CD8-positive, alpha-beta memory T cell (primary cell): ENCODE data around the gene TCF20. TPM values are rescaled to one million over a fixed set of nuclear protein-coding genes. Genes with fewer than 3 reads are reported as not detected.

Experiments
- CTCF ChIA-PET: fragments of 350-600 bp; sonication (Branson Sonifier 250); formaldehyde crosslinking; loops from one replicate; lab custom pipeline; 2021; ENCODE audit warnings: antibody characterized with exemption; lab: Charles Lee
- POLR2A ChIA-PET: fragments of 350-600 bp; sonication (Branson Sonifier 250); formaldehyde crosslinking; loops from one replicate; lab custom pipeline; 2021; ENCODE audit warnings: antibody characterized with exemption; lab: Charles Lee
- DNase-seq, 5 donors: peaks; one replicate each; pipeline versions ENCODE4 v3.0.0 to v3.0.0-alpha.2; 2020 to 2022; ENCODE audit warnings: mixed read lengths in 1 of 5
- H3K27ac ChIP-seq: one replicate; pipeline ENCODE4 v1.7.0; 2013; ENCODE audit warnings: low read depth, mild to moderate bottlenecking, low read length, moderate library complexity
- H3K27me3 ChIP-seq: 2 replicates; pipeline ENCODE4 v1.7.0; 2013; ENCODE audit warnings: low read length, mild to moderate bottlenecking; ENCODE audit not compliant: insufficient read depth, poor library complexity, severe bottlenecking
- H3K36me3 ChIP-seq: 2 replicates; pipeline ENCODE4 v1.7.0; 2013; ENCODE audit warnings: mild to moderate bottlenecking, low read length, moderate library complexity; ENCODE audit not compliant: insufficient read depth
- H3K4me1 ChIP-seq: 2 replicates; pipeline ENCODE4 v1.7.0; 2013; ENCODE audit warnings: mild to moderate bottlenecking, low read length, moderate library complexity; ENCODE audit not compliant: insufficient read depth
- H3K4me3 ChIP-seq: 2 replicates; pipeline ENCODE4 v1.7.0; 2013; ENCODE audit warnings: mild to moderate bottlenecking, low read length
- H3K9me3 ChIP-seq: 2 replicates; pipeline ENCODE4 v1.7.0; 2013; ENCODE audit warnings: mild to moderate bottlenecking, low read length
- H3K27ac Mint-ChIP-seq, 8 donors: one replicate each; pipeline ENCODE4 v1.8.0; 2020 to 2021; ENCODE audit warnings: mixed read lengths in 8 of 8, mild to moderate bottlenecking in 6 of 8, inconsistent platforms in 3 of 8, moderate library complexity in 3 of 8
- H3K27me3 Mint-ChIP-seq, 2 donors: one replicate each; pipeline ENCODE4 v1.8.0; 2020 to 2021; ENCODE audit warnings: mixed read lengths in 2 of 2, mild to moderate bottlenecking in 1 of 2, moderate library complexity in 1 of 2
- H3K36me3 Mint-ChIP-seq, 3 donors: one replicate each; pipeline ENCODE4 v1.8.0; 2020 to 2021; ENCODE audit warnings: mixed read lengths in 3 of 3, inconsistent platforms in 1 of 3, mild to moderate bottlenecking in 1 of 3
- H3K4me1 Mint-ChIP-seq, 3 donors: one replicate each; pipeline ENCODE4 v1.8.0; 2020 to 2021; ENCODE audit warnings: mixed read lengths in 3 of 3, inconsistent platforms in 1 of 3, mild to moderate bottlenecking in 1 of 3
- H3K4me3 Mint-ChIP-seq, 7 donors: one replicate each; pipeline ENCODE4 v1.8.0; 2020 to 2021; ENCODE audit warnings: mixed read lengths in 7 of 7, mild to moderate bottlenecking in 6 of 7, moderate library complexity in 4 of 7, inconsistent platforms in 2 of 7
- H3K9me3 Mint-ChIP-seq, 5 donors: one replicate each; pipeline ENCODE4 v1.8.0; 2020 to 2022; ENCODE audit warnings: mixed read lengths in 5 of 5, mild to moderate bottlenecking in 3 of 5, moderate library complexity in 2 of 5, inconsistent platforms in 1 of 5
- polyA plus RNA-seq: library from polyadenylated mRNA; unstranded; fragments of 300-500 nt; fragmentation: Illumina TruSeq; gene quantifications from one replicate; pipeline ENCODE4 v1.2.3, GENCODE V29; 2021
- total RNA-seq, 2 experiments: library from RNA; stranded (reverse); gene quantifications; one replicate each; pipeline ENCODE4 v1.2.3, GENCODE V29; 2021

TCF20 gene
- 10 to 100 TPM; 64.0 to 68.2 TPM for total RNA-seq
- polyA plus RNA-seq = 3.3 TPM

- no peaks in the 10 kb centered on the region for H3K27me3 ChIP-seq
- Mint-ChIP-seq H3K27ac (peak within 1 kb of the TSS; percentile 63 to 93 (median 90)), H3K36me3 (peaks cover 0 to 12% (median 0%) of the 10 kb centered on the region in 3 donors), H3K9me3 (no peaks in the 10 kb centered on the region), H3K4me3 (peak within 1 kb of the TSS; percentile 84 to 94 (median 93)), H3K27me3 (peaks cover 0 to 4% of the 10 kb centered on the region in 2 donors), H3K4me1 (peaks cover 30 to 39% (median 36%) of the 10 kb centered on the region in 3 donors)
- peaks cover 31% of the 10 kb centered on the region for H3K4me1 ChIP-seq
- H3K27ac ChIP-seq = peak within 1 kb of the TSS; percentile 80
- POLR2A ChIA-PET = no interaction called here
- H3K4me3 ChIP-seq = peak within 1 kb of the TSS; percentile 77
- peak; percentile 69 to 85 (median 74) for DNase-seq
- H3K36me3 ChIP-seq = no peaks in the 10 kb centered on the region
- CTCF ChIA-PET = no interaction called here
- no peaks in the 10 kb centered on the region for H3K9me3 ChIP-seq
Observed at GRCh38 chr22:42270510-42271190, at the start of gene TCF20. Gene TCF20, minus strand, starts transcription at chr22:42270653. Its CDS starts 55,348 bp downstream, at chr22:42215305.

GRCh38 chr22:42319386-42319785 lies 48.9 kb upstream of the TCF20 start:
- Histone ChIP-seq H3K9me3 (no peaks in the 10 kb centered on the region), H3K27me3 (no peaks in the 10 kb centered on the region), H3K27ac (no peak overlapping the region), H3K4me3 (no peak overlapping the region), H3K36me3 (no peaks in the 10 kb centered on the region), H3K4me1 (peaks cover 19% of the 10 kb centered on the region)
- CTCF ChIA-PET = no interaction called here
- POLR2A ChIA-PET = no interaction called here
- Mint-ChIP-seq H3K4me1 (peaks cover 28 to 38% (median 31%) of the 10 kb centered on the region in 3 donors), H3K27ac (peak overlapping the region in 1 of 8 donors; percentile 54), H3K9me3 (no peaks in the 10 kb centered on the region), H3K27me3 (peaks cover 0 to 2% of the 10 kb centered on the region in 2 donors), H3K4me3 (no peak overlapping the region), H3K36me3 (peaks cover 0 to under 1% (median 0%) of the 10 kb centered on the region in 3 donors)
- no peak for DNase-seq

GRCh38 chr22:42318967-42319366 lies 48.5 kb upstream of the TCF20 start:
- Histone ChIP-seq H3K36me3 (no peaks in the 10 kb centered on the region), H3K4me3 (no peak overlapping the region), H3K4me1 (peaks cover 23% of the 10 kb centered on the region), H3K9me3 (no peaks in the 10 kb centered on the region), H3K27me3 (no peaks in the 10 kb centered on the region), H3K27ac (no peak overlapping the region)
- Mint-ChIP-seq H3K4me1 (peaks cover 29 to 35% (median 29%) of the 10 kb centered on the region in 3 donors), H3K4me3 (no peak overlapping the region), H3K9me3 (no peaks in the 10 kb centered on the region), H3K36me3 (no peaks in the 10 kb centered on the region), H3K27ac (peak overlapping the region in 2 of 8 donors; percentile 12 to 54), H3K27me3 (peaks cover 0 to 2% of the 10 kb centered on the region in 2 donors)
- no peak for DNase-seq
- ChIA-PET CTCF (no interaction called here), POLR2A (no interaction called here)

- peak overlapping the region in 1 of 7 donors; percentile 59 for H3K4me3 Mint-ChIP-seq
- ChIA-PET CTCF (no interaction called here), POLR2A (no interaction called here)
- H3K27ac Mint-ChIP-seq = peak overlapping the region in 5 of 8 donors; percentile 62 to 97 (median 96)
- H3K4me3 ChIP-seq = no peak overlapping the region
- DNase-seq = no peak
- H3K9me3 Mint-ChIP-seq = no peaks in the 10 kb centered on the region
- H3K4me1 ChIP-seq = peaks cover 33% of the 10 kb centered on the region
- peak overlapping the region; percentile 38 for H3K27ac ChIP-seq
- no peaks in the 10 kb centered on the region for H3K9me3 ChIP-seq
- no peaks in the 10 kb centered on the region for H3K36me3 ChIP-seq
- no peaks in the 10 kb centered on the region for H3K27me3 Mint-ChIP-seq
- peaks cover 32 to 34% (median 33%) of the 10 kb centered on the region in 3 donors for H3K4me1 Mint-ChIP-seq
- no peaks in the 10 kb centered on the region for H3K36me3 Mint-ChIP-seq
- no peaks in the 10 kb centered on the region for H3K27me3 ChIP-seq
Observed at GRCh38 chr22:42317691-42318547, 47.5 kb upstream of the TCF20 start.

- POLR2A ChIA-PET = no interaction called here
- H3K27ac Mint-ChIP-seq = peak overlapping the region; percentile 62 to 97 (median 92)
- H3K9me3 Mint-ChIP-seq = no peaks in the 10 kb centered on the region
- no peaks in the 10 kb centered on the region for H3K36me3 ChIP-seq
- H3K36me3 Mint-ChIP-seq = no peaks in the 10 kb centered on the region
- peak overlapping the region; percentile 12 to 90 (median 71) for H3K4me3 Mint-ChIP-seq
- CTCF ChIA-PET = interaction anchor here (1.2 to 1.6 kb wide), 2 partner anchors 121 to 147 kb away, joined by 3 to 5 read pairs; no protein-coding TSS in a partner anchor
- no peaks in the 10 kb centered on the region for H3K9me3 ChIP-seq
- no peak overlapping the region for H3K4me3 ChIP-seq
- H3K4me1 ChIP-seq = peaks cover 43% of the 10 kb centered on the region
- peak; percentile 34 to 75 (median 57) for DNase-seq
- H3K27me3 Mint-ChIP-seq = no peaks in the 10 kb centered on the region
- H3K27ac ChIP-seq = peak overlapping the region; percentile 38
- peaks cover 27 to 29% (median 27%) of the 10 kb centered on the region in 3 donors for H3K4me1 Mint-ChIP-seq
- H3K27me3 ChIP-seq = no peaks in the 10 kb centered on the region
Observed at GRCh38 chr22:42317008-42317407, 46.6 kb upstream of the TCF20 start.

GRCh38 chr22:42315392-42315756 lies 44.9 kb upstream of the TCF20 start:
- Mint-ChIP-seq H3K4me3 (peak overlapping the region in 4 of 7 donors; percentile 3 to 80 (median 42)), H3K9me3 (no peaks in the 10 kb centered on the region), H3K27ac (peak overlapping the region; percentile 43 to 91 (median 78)), H3K27me3 (no peaks in the 10 kb centered on the region), H3K36me3 (no peaks in the 10 kb centered on the region), H3K4me1 (peaks cover 27 to 33% (median 31%) of the 10 kb centered on the region in 3 donors)
- no peaks in the 10 kb centered on the region for H3K27me3 ChIP-seq
- POLR2A ChIA-PET = no interaction called here
- DNase-seq = no peak
- peaks cover 51% of the 10 kb centered on the region for H3K4me1 ChIP-seq
- CTCF ChIA-PET = interaction anchor here (1.6 kb wide), 1 partner anchor 146 kb away, joined by 5 read pairs; no protein-coding TSS in a partner anchor
- H3K4me3 ChIP-seq = no peak overlapping the region
- no peaks in the 10 kb centered on the region for H3K9me3 ChIP-seq
- peak overlapping the region; percentile 4 for H3K27ac ChIP-seq
- H3K36me3 ChIP-seq = no peaks in the 10 kb centered on the region

- Mint-ChIP-seq H3K4me3 (peak overlapping the region in 5 of 7 donors; percentile 3 to 63 (median 50)), H3K9me3 (no peaks in the 10 kb centered on the region), H3K27ac (peak overlapping the region; percentile 43 to 91 (median 72)), H3K27me3 (no peaks in the 10 kb centered on the region), H3K4me1 (peaks cover 28 to 33% (median 31%) of the 10 kb centered on the region in 3 donors), H3K36me3 (no peaks in the 10 kb centered on the region)
- no peaks in the 10 kb centered on the region for H3K36me3 ChIP-seq
- H3K27me3 ChIP-seq = no peaks in the 10 kb centered on the region
- ChIA-PET POLR2A (no interaction called here), CTCF (no interaction called here)
- DNase-seq = no peak
- H3K4me1 ChIP-seq = peaks cover 51% of the 10 kb centered on the region
- H3K9me3 ChIP-seq = no peaks in the 10 kb centered on the region
- H3K27ac ChIP-seq = peak overlapping the region; percentile 4
- H3K4me3 ChIP-seq = no peak overlapping the region
Observed at GRCh38 chr22:42314709-42315391, 44.4 kb upstream of the TCF20 start.
